HFFc6 (cell line): ENCODE data around the gene FAAH. TPM values are rescaled to one million over a fixed set of nuclear protein-coding genes. Genes with fewer than 3 reads are reported as not detected.
A peak's percentile ranks its signal among the peaks of the same experiment; 100 is the strongest.

ENCODE experiments used
- DNase-seq: peaks from one replicate; pipeline ENCODE4 v3.0.0-alpha.2; 2018
- H3K27ac Mint-ChIP-seq: 2 replicates; pipeline ENCODE4 v1.8.0; 2020; ENCODE audit warnings: mild to moderate bottlenecking, mixed read lengths
- H3K27me3 Mint-ChIP-seq: 2 replicates; pipeline ENCODE4 v1.8.0; 2021; ENCODE audit warnings: mild to moderate bottlenecking, moderate library complexity, mixed read lengths; ENCODE audit not compliant: insufficient read depth
- H3K36me3 Mint-ChIP-seq: 2 replicates; pipeline ENCODE4 v1.8.0; 2021; ENCODE audit warnings: low read depth, mixed read lengths
- H3K4me1 Mint-ChIP-seq: 2 replicates; pipeline ENCODE4 v1.8.0; 2020; ENCODE audit warnings: low read depth, mixed read lengths
- H3K4me3 Mint-ChIP-seq: 2 replicates; pipeline ENCODE4 v1.8.0; 2020; ENCODE audit warnings: mild to moderate bottlenecking, moderate library complexity, mixed read lengths
- H3K9me3 Mint-ChIP-seq: 2 replicates; pipeline ENCODE4 v1.8.0; 2020; ENCODE audit warnings: mild to moderate bottlenecking, mixed read lengths
- total RNA-seq, 6 experiments: library from RNA; stranded (reverse); fragmentation: NEBNext Ultra II Directional; extraction: Animal tissue kit (Norgen Biotek cat#: 25700); gene quantifications; 2 replicates in 1 of 6; 3 replicates in 5 of 6; pipeline ENCODE4 v1.2.3, GENCODE V29; 2021
- TF ChIP-seq, protein P1 (sequence below): fragments of 200-600 bp; sonication (generic); IDR thresholded peaks from 2 replicates; pipeline ENCODE4 v1.5.0; 2021; ENCODE audit warnings: antibody characterized with exemption, mild to moderate bottlenecking

The FAAH gene
- total RNA-seq, 6 experiments from 2014 or later: 0.17 to 0.75 (median 0.21) TPM

DNA sequence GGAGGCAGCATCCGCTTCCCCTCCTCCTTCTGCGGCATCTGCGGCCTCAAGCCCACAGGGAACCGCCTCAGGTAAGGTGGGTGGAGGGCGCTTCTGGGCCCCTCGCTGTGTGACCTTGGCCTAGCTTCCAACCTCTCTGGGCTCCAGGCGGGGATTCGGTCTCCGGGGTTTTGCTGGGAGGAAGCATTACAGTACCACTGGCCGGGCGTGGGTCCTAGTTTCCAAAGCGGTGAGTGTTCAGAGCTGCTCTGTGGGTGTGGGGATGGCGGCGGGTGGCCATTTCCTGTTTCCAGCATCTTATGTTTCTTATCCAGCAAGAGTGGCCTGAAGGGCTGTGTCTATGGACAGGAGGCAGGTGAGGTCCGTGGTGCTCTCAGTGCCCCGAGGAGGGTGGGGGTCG lies 11.6 kb downstream of the FAAH start:
- no peak overlapping the region for H3K4me3 Mint-ChIP-seq
- no peaks in the 10 kb centered on the region; the same call in 1 of the 2 replicates for H3K4me1 Mint-ChIP-seq
- TF ChIP-seq, protein P1, sequence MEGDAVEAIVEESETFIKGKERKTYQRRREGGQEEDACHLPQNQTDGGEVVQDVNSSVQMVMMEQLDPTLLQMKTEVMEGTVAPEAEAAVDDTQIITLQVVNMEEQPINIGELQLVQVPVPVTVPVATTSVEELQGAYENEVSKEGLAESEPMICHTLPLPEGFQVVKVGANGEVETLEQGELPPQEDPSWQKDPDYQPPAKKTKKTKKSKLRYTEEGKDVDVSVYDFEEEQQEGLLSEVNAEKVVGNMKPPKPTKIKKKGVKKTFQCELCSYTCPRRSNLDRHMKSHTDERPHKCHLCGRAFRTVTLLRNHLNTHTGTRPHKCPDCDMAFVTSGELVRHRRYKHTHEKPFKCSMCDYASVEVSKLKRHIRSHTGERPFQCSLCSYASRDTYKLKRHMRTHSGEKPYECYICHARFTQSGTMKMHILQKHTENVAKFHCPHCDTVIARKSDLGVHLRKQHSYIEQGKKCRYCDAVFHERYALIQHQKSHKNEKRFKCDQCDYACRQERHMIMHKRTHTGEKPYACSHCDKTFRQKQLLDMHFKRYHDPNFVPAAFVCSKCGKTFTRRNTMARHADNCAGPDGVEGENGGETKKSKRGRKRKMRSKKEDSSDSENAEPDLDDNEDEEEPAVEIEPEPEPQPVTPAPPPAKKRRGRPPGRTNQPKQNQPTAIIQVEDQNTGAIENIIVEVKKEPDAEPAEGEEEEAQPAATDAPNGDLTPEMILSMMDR: no peak
- H3K27me3 Mint-ChIP-seq: peaks cover 13% of the 10 kb centered on the region
- no peak overlapping the region for H3K27ac Mint-ChIP-seq
- no peaks in the 10 kb centered on the region for H3K9me3 Mint-ChIP-seq
- no peak for DNase-seq
- no peaks in the 10 kb centered on the region for H3K36me3 Mint-ChIP-seq

- DNase-seq: no peak
- Mint-ChIP-seq H3K27me3 (peaks cover 15% of the 10 kb centered on the region), H3K4me3 (peak overlapping the region; percentile 73), H3K27ac (no peak overlapping the region), H3K9me3 (no peaks in the 10 kb centered on the region), H3K36me3 (no peaks in the 10 kb centered on the region), H3K4me1 (no peaks in the 10 kb centered on the region; the same call in 1 of the 2 replicates)
- TF ChIP-seq, protein P1: no peak
Measured at GRCh38 chr1:46406881-46407608, 12.9 kb downstream of the FAAH start.

- no peak overlapping the region for H3K27ac Mint-ChIP-seq
- H3K9me3 Mint-ChIP-seq: no peaks in the 10 kb centered on the region
- peaks cover 17% of the 10 kb centered on the region for H3K27me3 Mint-ChIP-seq
- TF ChIP-seq, protein P1: no peak
- no peak for DNase-seq
- no peaks in the 10 kb centered on the region for H3K36me3 Mint-ChIP-seq
- no peaks in the 10 kb centered on the region; the same call in 1 of the 2 replicates for H3K4me1 Mint-ChIP-seq
- H3K4me3 Mint-ChIP-seq: no peak overlapping the region
Measured at GRCh38 chr1:46407636-46408035, 13.5 kb downstream of the FAAH start.

DNA sequence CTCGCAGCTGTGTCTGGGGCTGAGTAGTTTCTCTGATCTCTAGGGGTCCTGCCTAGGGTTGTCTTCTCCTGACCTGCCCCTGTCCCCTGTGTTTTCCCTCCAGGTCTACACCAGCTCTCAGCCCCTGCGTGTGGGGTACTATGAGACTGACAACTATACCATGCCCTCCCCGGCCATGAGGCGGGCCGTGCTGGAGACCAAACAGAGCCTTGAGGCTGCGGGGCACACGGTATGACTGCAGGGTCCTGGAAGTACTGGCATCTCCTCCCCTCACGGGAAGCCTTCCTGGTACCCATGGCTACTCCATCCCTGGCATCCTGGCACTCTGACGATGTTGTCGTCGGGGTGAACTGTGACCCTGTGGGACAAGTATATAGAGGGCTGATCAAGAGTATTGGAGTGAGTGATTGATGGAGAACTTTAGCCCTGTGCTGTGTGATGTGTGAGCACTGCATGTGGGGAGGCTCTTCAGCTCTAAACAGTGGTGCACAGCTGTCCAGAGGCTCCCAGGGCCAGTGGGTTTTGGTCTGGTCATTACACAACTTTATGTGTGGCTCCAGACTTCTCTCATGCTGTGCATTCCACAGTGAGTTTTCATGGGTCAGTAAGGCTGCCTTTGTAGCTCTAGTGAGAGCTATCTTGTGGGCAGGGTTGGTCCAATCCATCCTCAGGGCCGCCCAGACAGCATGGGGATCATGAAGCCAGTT lies 14.4 kb downstream of the FAAH start:
- no peak overlapping the region for H3K4me3 Mint-ChIP-seq
- TF ChIP-seq, protein P1: no peak
- peak; percentile 22 for DNase-seq
- H3K9me3 Mint-ChIP-seq: no peaks in the 10 kb centered on the region
- peaks cover 17% of the 10 kb centered on the region for H3K27me3 Mint-ChIP-seq
- no peaks in the 10 kb centered on the region; the same call in 1 of the 2 replicates for H3K4me1 Mint-ChIP-seq
- H3K27ac Mint-ChIP-seq: no peak overlapping the region
- no peaks in the 10 kb centered on the region for H3K36me3 Mint-ChIP-seq

DNA sequence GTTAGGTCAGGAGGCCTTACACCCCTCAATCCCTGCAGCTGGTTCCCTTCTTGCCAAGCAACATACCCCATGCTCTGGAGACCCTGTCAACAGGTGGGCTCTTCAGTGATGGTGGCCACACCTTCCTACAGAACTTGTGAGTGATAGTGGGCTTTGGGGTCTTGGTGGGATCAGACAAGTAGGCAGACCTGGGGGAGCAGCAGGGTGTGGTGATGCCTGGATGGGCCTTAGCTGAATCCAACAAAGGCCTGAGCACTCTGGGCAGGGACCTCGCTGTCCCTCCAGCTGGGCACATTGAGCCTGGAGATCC lies 14.9 kb downstream of the FAAH start:
- H3K4me1 Mint-ChIP-seq: no peaks in the 10 kb centered on the region; the same call in 1 of the 2 replicates
- no peak overlapping the region for H3K4me3 Mint-ChIP-seq
- no peak overlapping the region for H3K27ac Mint-ChIP-seq
- no peaks in the 10 kb centered on the region for H3K9me3 Mint-ChIP-seq
- TF ChIP-seq, protein P1: no peak
- DNase-seq: no peak
- H3K27me3 Mint-ChIP-seq: peaks cover 20% of the 10 kb centered on the region
- H3K36me3 Mint-ChIP-seq: no peaks in the 10 kb centered on the region
